GM12878 (cell line): ENCODE data around the gene TOR2A.

Experiments
- BCL3 ChIP-seq: IDR thresholded peaks from 2 replicates; pipeline ENCODE4 v1.6.1; 2011; ENCODE audit warnings: borderline replicate concordance, low read depth, mild to moderate bottlenecking, moderate library complexity, low read length; ENCODE audit not compliant: insufficient read depth, poor library complexity, severe bottlenecking
- CBX5 ChIP-seq: sonication (generic); IDR thresholded peaks from 2 replicates; pipeline ENCODE4 v1.6.1; 2016; ENCODE audit warnings: low read depth, moderate library complexity, mild to moderate bottlenecking, inconsistent platforms
- E2F4 ChIP-seq: IDR thresholded peaks from 2 replicates; pipeline ENCODE4 v1.6.1; 2012; ENCODE audit warnings: low read depth, low read length, improper control_type of control experiment
- EZH2 ChIP-seq: IDR thresholded peaks from 2 replicates; pipeline ENCODE4 v1.6.1; 2012; ENCODE audit warnings: low read depth, mild to moderate bottlenecking, control low read depth, inconsistent platforms, low read length, borderline replicate concordance; ENCODE audit not compliant: control insufficient read depth
- FOXK2 ChIP-seq: fragments of 450-650 bp; IDR thresholded peaks from 2 replicates; pipeline ENCODE4 v1.6.1; 2017; ENCODE audit warnings: mild to moderate bottlenecking, moderate library complexity
- GABPA ChIP-seq: IDR thresholded peaks from 2 replicates; pipeline ENCODE4 v1.6.1; 2014; ENCODE audit warnings: antibody characterized with exemption, low read depth, mild to moderate bottlenecking, inconsistent platforms
- MXI1 ChIP-seq: fragments of 150-350 bp; IDR thresholded peaks from 2 replicates; pipeline ENCODE4 v1.6.1; 2011; ENCODE audit warnings: low read depth, mild to moderate bottlenecking, inconsistent platforms, low read length, improper control_type of control experiment
- POLR2AphosphoS5 ChIP-seq: IDR thresholded peaks from 2 replicates; pipeline ENCODE4 v1.6.1; 2011; ENCODE audit warnings: mild to moderate bottlenecking, low read length, inconsistent platforms
- RAD51 ChIP-seq: fragments of 450-650 bp; IDR thresholded peaks from 2 replicates; pipeline ENCODE4 v1.6.1; 2016; ENCODE audit warnings: moderate library complexity, mild to moderate bottlenecking, inconsistent platforms
- REST ChIP-seq: IDR thresholded peaks from 2 replicates; pipeline ENCODE4 v1.6.1; 2012; ENCODE audit warnings: mild to moderate bottlenecking, low read depth, low read length
- STAT3 ChIP-seq: IDR thresholded peaks from 2 replicates; pipeline ENCODE4 v1.6.1; 2011; ENCODE audit warnings: low read depth, low read length, improper control_type of control experiment
- TF ChIP-seq, protein P1 (sequence below), 3 experiments: IDR thresholded peaks in 2 of 3; conservative IDR thresholded peaks in 1 of 3; 2 replicates each; pipeline ENCODE4 v1.5.1; 2011; ENCODE audit warnings: low read depth in 3 of 3, low read length in 3 of 3, mild to moderate bottlenecking in 3 of 3, control low read depth in 2 of 3, moderate library complexity in 2 of 3, inconsistent platforms in 1 of 3, mixed read lengths in 1 of 3; ENCODE audit not compliant: control insufficient read depth in 2 of 3, insufficient read depth in 1 of 3; ENCODE audit errors: extremely low read depth in 1 of 3

- TF ChIP-seq GABPA = no peak
- TF ChIP-seq POLR2AphosphoS5 = no peak
- no peak for TF ChIP-seq BCL3
- no peak for TF ChIP-seq REST
- TF ChIP-seq, protein P1, sequence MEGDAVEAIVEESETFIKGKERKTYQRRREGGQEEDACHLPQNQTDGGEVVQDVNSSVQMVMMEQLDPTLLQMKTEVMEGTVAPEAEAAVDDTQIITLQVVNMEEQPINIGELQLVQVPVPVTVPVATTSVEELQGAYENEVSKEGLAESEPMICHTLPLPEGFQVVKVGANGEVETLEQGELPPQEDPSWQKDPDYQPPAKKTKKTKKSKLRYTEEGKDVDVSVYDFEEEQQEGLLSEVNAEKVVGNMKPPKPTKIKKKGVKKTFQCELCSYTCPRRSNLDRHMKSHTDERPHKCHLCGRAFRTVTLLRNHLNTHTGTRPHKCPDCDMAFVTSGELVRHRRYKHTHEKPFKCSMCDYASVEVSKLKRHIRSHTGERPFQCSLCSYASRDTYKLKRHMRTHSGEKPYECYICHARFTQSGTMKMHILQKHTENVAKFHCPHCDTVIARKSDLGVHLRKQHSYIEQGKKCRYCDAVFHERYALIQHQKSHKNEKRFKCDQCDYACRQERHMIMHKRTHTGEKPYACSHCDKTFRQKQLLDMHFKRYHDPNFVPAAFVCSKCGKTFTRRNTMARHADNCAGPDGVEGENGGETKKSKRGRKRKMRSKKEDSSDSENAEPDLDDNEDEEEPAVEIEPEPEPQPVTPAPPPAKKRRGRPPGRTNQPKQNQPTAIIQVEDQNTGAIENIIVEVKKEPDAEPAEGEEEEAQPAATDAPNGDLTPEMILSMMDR (IDR thresholded peaks at IDR 0.05 in 2 of 3, conservative IDR thresholded peaks at IDR 0.05 in 1 of 3; ENCODE audit: control insufficient read depth in 2 of 3, extremely low read depth in 1 of 3, insufficient read depth in 1 of 3, low read depth in 3 of 3, low read length in 3 of 3) = no peak
- TF ChIP-seq STAT3 = no peak
- no peak for TF ChIP-seq MXI1
- no peak for TF ChIP-seq CBX5
- no peak for TF ChIP-seq RAD51
- no peak for TF ChIP-seq E2F4
- no peak for TF ChIP-seq FOXK2
- TF ChIP-seq EZH2 = no peak
Measured at GRCh38 chr9:127753148-127753547, 18.1 kb upstream of the TOR2A start.
